A673 (cell line): ENCODE data around the gene SNTB2.

Experiments used
- CTCF ChIP-seq: fragments of 300-800, 200-600 bp; sonication (generic); conservative IDR thresholded peaks from 2 replicates; pipeline ENCODE4 v1.5.1; 2017; ENCODE audit warnings: low read depth, mild to moderate bottlenecking, antibody characterized with exemption, low read length, moderate library complexity, mixed read lengths
- EZH2 ChIP-seq: fragments of 200-600 bp; sonication (generic); IDR thresholded peaks from 2 replicates; pipeline ENCODE4 v1.6.1; 2017; ENCODE audit warnings: borderline replicate concordance, low read depth, mild to moderate bottlenecking, mixed read lengths, antibody characterized with exemption, low read length; ENCODE audit not compliant: poor library complexity, severe bottlenecking

GRCh38 chr16:69339289-69340094 lies 152.5 kb downstream of the SNTB2 start, which contains the start of the genes COG8 and NIP7:
- TF ChIP-seq CTCF (peak; percentile 85), EZH2 (no peak)
